GM19455 (cell line): Measurements from ENCODE around the gene TMEM163.
"Not testable (repeated sequence)": the region's sequence is repeated elsewhere in the genome, so short reads cannot be mapped to it uniquely, and the experiment has no call there.

Experiments
- ATAC-seq: cut with Tn5 transposase; IDR thresholded peaks from one replicate; pipeline ENCODE4 v1.9.1; 2021; ENCODE audit not compliant: unreplicated experiment

Gene TMEM163

DNA sequence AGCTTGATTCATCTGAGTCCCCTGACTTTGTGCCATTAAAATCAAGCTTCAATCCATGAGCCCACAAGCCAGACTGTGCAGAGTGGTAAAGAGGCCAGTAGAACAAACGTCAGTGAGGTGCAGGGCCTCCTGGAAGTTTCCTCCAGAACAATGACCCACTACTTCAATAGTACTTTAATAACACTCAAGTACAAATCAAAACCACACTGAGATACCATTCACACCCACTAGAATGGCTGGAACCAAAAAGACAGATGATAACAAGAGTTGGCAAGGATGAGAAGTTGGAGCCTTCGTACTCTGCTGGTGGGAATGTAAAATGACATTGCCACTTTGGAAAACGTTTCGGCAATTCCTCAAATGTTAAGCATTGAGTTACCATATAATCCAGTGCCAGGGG, 181.1 kb downstream of the TMEM163 start:
- ATAC-seq: no peak

DNA sequence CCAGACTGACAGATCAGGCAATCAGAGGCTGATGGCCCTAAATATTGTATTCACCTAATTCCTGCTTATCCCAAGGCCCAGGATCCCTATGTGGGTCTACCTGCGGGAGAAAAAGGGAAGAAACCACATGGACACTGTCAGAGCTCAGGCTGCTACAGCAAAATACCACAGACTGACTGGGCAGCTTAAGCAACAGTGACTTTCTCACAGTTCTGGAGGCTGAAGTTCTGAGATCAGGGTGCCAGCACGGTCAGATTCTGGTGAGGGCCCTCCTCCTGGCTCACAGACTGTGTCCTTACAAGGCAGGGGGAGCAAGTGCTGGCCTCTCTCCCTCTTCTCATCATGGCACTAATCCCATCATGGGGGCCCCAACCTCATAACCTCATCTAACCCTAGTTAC, 181.7 kb downstream of the TMEM163 start:
- no peak for ATAC-seq

- ATAC-seq: no peak
These were observed 182.5 kb downstream of the TMEM163 start for GRCh38 chr2:134536296-134536695.

DNA sequence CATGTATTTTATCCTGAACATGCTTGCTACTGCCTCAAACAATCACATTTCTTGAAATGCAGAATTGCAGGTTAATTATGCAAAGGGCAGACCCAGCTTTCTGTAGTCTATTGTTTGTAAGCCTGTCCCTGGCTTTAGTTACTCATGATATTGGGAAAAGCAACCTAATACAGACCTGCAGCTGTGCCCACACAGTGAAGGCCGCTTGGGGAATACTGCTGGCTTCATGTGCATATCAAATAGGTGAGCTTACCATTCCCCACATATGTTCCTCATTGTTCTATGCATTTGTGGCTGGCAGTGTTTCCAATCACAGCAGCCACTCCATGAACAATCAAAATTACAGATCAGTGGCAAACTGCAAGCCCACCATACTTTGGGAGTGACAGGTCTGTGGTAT, 186.3 kb downstream of the TMEM163 start:
- ATAC-seq: no peak

- ATAC-seq: no peak
These were observed 191.4 kb downstream of the TMEM163 start for GRCh38 chr2:134527381-134527780.

GRCh38 chr2:134522496-134523455, 196.0 kb downstream of the TMEM163 start:
- ATAC-seq: no peak

- ATAC-seq: no peak
These were observed 200.7 kb downstream of the TMEM163 start for GRCh38 chr2:134518101-134518500.

- no peak for ATAC-seq
These were observed 203.7 kb downstream of the TMEM163 start for GRCh38 chr2:134515137-134515536.

- ATAC-seq: no peak
These were observed 205.4 kb downstream of the TMEM163 start for GRCh38 chr2:134513465-134513804.

- no peak for ATAC-seq
These were observed 205.9 kb downstream of the TMEM163 start for GRCh38 chr2:134512734-134513464.

- no peak for ATAC-seq
These were observed 210.4 kb downstream of the TMEM163 start for GRCh38 chr2:134508391-134508790.

DNA sequence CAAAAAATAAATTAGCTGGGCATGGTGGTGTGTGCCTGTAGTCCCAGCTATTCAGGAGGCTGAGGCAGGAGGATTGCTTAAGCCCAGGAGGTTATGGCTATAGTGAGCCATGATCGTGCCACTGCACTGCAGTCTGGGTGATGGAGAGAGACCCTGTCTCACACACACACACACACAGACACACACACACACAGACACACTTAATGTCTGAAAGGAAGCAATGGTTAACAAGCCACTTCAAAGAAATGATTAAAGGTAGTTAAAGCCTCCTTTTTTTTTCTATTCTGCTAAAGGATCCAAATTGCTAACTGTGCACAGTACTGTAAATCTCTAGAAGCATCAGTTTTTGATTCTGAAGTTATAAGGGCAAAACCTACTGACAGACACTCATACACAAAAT, 211.1 kb downstream of the TMEM163 start:
- no peak for ATAC-seq

DNA sequence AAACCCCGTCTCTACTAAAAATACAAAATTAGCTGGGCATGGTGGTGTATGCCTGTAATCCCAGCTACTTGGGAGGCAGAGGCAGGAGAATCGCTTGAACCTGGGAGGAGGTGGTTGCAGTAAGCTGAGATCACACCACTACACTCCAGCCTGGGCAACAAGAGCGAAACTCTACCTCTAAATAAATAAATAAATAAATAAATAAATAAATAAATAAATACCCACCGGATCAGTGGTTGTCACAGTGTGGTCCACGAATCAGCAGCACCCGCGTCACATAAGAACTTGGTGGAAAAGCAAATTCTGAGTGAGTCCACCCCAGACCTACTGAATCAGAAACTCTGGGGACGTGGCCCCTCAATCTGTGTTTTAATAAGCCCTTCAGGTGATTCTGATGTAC, 211.6 kb downstream of the TMEM163 start:
- ATAC-seq: not testable (repeated sequence)

GRCh38 chr2:134505446-134505845, 213.4 kb downstream of the TMEM163 start:
- ATAC-seq: no peak

DNA sequence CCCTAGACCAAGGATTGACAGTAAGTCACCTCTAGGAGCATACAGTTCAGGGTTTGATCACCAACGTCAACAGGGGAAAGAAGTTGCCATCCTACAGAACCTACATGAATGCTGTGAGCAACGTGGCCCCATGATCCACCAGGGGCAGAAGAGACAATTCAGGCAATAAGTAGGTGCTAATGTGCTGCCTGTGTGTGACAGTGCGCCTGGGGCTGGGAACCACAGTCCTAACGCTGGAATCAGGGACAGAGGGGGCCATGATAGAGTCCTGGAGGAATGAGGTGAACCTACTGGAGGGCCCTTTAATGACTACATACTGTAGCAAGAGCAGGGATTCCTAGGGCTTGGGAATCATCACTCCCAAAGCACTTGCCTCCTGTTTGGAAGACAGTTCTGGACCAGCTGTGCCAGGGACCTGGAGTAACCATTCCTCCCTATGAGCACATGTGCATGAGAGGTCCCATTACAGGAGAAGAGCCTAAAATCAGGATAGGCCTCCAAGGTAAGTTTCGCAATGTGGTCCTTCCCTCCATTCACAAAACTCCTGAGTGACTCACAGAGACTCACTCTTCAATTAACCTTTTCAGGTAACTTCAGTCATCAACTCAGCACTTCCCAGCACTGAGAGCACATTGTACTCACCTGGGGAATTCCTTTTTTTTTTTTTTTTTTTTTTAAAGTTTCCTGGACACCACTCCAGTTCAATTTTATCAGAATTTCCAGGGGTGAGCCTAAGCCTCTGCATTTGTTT, 214.0 kb downstream of the TMEM163 start:
- no peak for ATAC-seq

DNA sequence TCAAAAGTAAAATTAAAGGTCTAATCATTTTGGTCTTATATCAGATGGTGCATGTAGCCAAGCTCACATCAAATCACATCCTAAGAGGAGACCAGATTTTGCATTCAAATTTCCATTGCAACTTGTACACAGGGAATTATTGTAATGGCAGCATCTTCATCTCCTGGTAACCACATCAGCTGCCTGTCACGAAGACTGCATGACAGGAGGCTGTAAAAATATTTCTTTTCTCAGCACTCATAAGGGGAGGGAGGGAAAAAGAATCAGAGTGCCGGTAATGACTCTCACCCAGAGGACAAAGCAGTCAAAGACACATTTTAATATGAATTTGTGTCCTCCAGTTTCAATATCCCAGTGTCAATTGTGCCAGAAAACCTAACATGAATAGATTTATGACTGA, 216.7 kb downstream of the TMEM163 start:
- no peak for ATAC-seq

DNA sequence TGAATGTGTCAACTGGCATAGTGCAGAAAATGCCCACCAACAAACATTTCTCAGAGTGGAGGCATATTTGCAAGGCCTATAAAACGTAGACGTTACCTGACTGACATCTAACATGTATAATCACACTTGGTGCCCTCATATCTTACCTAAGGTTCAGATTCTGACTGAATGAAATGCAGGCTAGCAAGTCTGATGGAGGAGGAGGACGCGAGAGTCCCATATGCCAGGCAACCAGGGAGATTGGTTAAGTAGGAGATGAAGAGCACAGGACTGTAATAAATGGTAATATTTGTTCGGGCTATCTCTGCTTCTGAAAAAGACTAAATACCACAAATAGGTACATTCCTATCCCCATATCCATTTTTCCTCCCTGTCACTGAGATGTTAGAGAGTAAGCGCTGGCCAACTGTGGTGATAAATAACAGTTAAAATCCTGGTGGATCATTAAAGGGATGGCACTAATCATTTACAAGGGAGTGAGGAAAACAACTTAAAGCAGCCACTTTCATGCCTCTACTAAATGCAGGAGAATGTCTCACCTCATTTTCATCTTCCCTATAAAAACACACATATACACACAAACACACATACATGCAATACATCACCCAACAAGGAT, 217.2 kb downstream of the TMEM163 start:
- no peak for ATAC-seq

DNA sequence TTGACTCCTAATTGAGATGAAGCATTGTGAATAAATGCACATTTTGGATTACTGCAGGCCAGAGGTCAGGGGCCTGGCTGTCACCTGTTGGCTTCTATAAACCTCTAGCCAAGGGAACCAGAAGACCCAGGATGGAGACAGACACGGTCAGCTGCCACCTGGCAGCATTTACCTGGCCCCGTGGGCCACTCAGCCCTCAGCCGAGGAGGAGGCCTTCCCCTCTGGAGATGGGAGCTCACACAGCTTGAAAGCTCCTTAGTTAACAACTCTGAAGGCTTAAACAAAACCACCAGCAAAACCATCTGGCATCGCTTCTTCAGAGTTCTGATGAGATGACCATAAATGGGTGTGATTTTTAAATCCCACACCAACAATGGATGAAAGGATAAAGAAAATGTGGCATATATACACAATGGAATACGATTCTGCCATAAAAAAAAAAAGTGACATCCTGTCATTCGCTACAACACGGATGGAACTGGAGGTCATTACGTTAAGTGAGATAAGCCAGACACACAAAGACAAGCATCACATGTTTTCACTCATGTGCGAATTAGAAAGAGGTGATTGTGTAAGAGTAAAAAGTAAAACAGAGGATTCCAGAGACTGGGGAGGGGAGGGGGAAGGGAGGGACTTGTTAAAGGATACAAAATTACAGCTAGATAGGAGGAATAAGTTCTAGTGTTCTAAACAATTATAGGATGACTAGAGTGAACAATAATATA, 218.4 kb downstream of the TMEM163 start:
- ATAC-seq: no peak

GRCh38 chr2:134499307-134499926, 219.4 kb downstream of the TMEM163 start:
- no peak for ATAC-seq

- ATAC-seq: no peak
These were observed 220.1 kb downstream of the TMEM163 start for GRCh38 chr2:134498654-134499053.
